Bladder microvascular endothelial cell (primary cell): ENCODE results near the gene ITPKB. TPM values are rescaled to one million over a fixed set of nuclear protein-coding genes. Genes with fewer than 3 reads are reported as not detected.

ENCODE experiments used
- total RNA-seq: library from RNA; depleted of rRNA; stranded (reverse); fragments of >200 nt; gene quantifications from 2 replicates; pipeline ENCODE4 v1.2.3, GENCODE V29; 2014

ITPKB gene
- total RNA-seq: 21.4 and 38.4 TPM in 2 replicates

GRCh38 chr1:226738995-226739695 lies at the start of gene ITPKB:
ITPKB (minus strand) TSS chr1:226739282; CDS start chr1:226737458, 1,824 bp downstream.

Other genes starting within 250 kb of the ITPKB start
- gene STUM, start 190.5 kb downstream of the ITPKB start, total RNA-seq: under 0.01 and 0.57 TPM in 2 replicates
- 20.6 and 54.6 TPM in 2 replicates for gene PSEN2, start 131.3 kb upstream of the ITPKB start, total RNA-seq
- gene COQ8A, start 201.0 kb upstream of the ITPKB start, total RNA-seq: 10.2 and 20.7 TPM in 2 replicates